HG03196 (cell line): ENCODE measurements around the gene CPED1.

Experiments
- ATAC-seq: cut with Tn5 transposase; IDR thresholded peaks from one replicate; pipeline ENCODE4 v1.9.1; 2021; ENCODE audit not compliant: unreplicated experiment

CPED1 gene

GRCh38 chr7:121126801-121127534, 138.5 kb downstream of the CPED1 start:
- no peak for ATAC-seq

GRCh38 chr7:121132940-121133339, 144.4 kb downstream of the CPED1 start:
- ATAC-seq: no peak

- ATAC-seq: no peak
Observed at GRCh38 chr7:121133444-121133843, 144.9 kb downstream of the CPED1 start.

GRCh38 chr7:121137580-121137979, 149.1 kb downstream of the CPED1 start:
- no peak for ATAC-seq

GRCh38 chr7:121138262-121138933, 149.9 kb downstream of the CPED1 start:
- peak; percentile 100 for ATAC-seq

- ATAC-seq: no peak
Observed at GRCh38 chr7:121139427-121139826, 150.9 kb downstream of the CPED1 start.

GRCh38 chr7:121140790-121141189, 152.3 kb downstream of the CPED1 start:
- ATAC-seq: no peak

GRCh38 chr7:121151774-121152221, 163.3 kb downstream of the CPED1 start:
- no peak for ATAC-seq

GRCh38 chr7:121153411-121153810, 164.9 kb downstream of the CPED1 start:
- ATAC-seq: no peak

GRCh38 chr7:121153995-121154394, 165.5 kb downstream of the CPED1 start:
- ATAC-seq: no peak

GRCh38 chr7:121156825-121157224, 168.3 kb downstream of the CPED1 start:
- ATAC-seq: no peak

GRCh38 chr7:121157341-121157751, 168.8 kb downstream of the CPED1 start:
- no peak for ATAC-seq

- no peak for ATAC-seq
Observed at GRCh38 chr7:121157885-121158590, 169.5 kb downstream of the CPED1 start.

GRCh38 chr7:121158665-121159064, 170.2 kb downstream of the CPED1 start:
- ATAC-seq: no peak

GRCh38 chr7:121159553-121159952, 171.0 kb downstream of the CPED1 start:
- ATAC-seq: no peak

- ATAC-seq: no peak
Observed at GRCh38 chr7:121160150-121161008, 171.9 kb downstream of the CPED1 start.

GRCh38 chr7:121163699-121164098, 175.2 kb downstream of the CPED1 start:
- ATAC-seq: no peak

GRCh38 chr7:121164247-121164646, 175.7 kb downstream of the CPED1 start:
- ATAC-seq: no peak

- no peak for ATAC-seq
Observed at GRCh38 chr7:121166916-121167315, 178.4 kb downstream of the CPED1 start.

- ATAC-seq: no peak
Observed at GRCh38 chr7:121167971-121168370, 179.5 kb downstream of the CPED1 start.

- ATAC-seq: no peak
Observed at GRCh38 chr7:121169469-121169868, 181.0 kb downstream of the CPED1 start.
